Vagina (tissue), 2 donors: Measurements from ENCODE around the gene SPATA31C2. TPM values are rescaled to one million over a fixed set of nuclear protein-coding genes. Genes with fewer than 3 reads are reported as not detected.
"Not testable (repeated sequence)": the region's sequence is repeated elsewhere in the genome, so short reads cannot be mapped to it uniquely, and the experiment has no call there.

Experiments
- DNase-seq, 2 donors: peaks; one replicate each; pipeline ENCODE4 v3.0.0-alpha.2; 2017; ENCODE audit errors: extremely low spot score in 2 of 2
- H3K27ac ChIP-seq: fragments of 200-600 bp; sonication (generic); one replicate; pipeline ENCODE4 v1.5.1; 2019
- H3K27me3 ChIP-seq: fragments of 200-600 bp; sonication (generic); one replicate; pipeline ENCODE4 v1.5.1; 2019
- H3K36me3 ChIP-seq, 2 donors: fragments of 200-600 bp; sonication (generic); one replicate each; pipeline ENCODE4 v1.5.1; 2017 to 2019
- H3K4me1 ChIP-seq: fragments of 200-600 bp; sonication (generic); one replicate; pipeline ENCODE4 v1.5.1; 2019
- H3K4me3 ChIP-seq, 2 donors: fragments of 200-600 bp; sonication (generic); 1 replicate in 1 of 2; 2 replicates in 1 of 2; pipeline ENCODE4 v1.5.1; 2016 to 2019
- H3K9me3 ChIP-seq: fragments of 200-600 bp; sonication (generic); one replicate; pipeline ENCODE4 v1.5.1; 2019
- POLR2A ChIP-seq, 2 donors: fragments of 450-650 bp; IDR thresholded peaks; one replicate each; pipeline ENCODE4 v1.6.1; 2017; ENCODE audit warnings: antibody characterized with exemption in 2 of 2, mild to moderate bottlenecking in 2 of 2, moderate library complexity in 2 of 2
- POLR2AphosphoS5 ChIP-seq, 2 donors: sonication (generic); formaldehyde crosslinking; IDR thresholded peaks; one replicate each; pipeline ENCODE4 v1.9.0; 2017; ENCODE audit warnings: antibody characterized with exemption in 2 of 2, mild to moderate bottlenecking in 2 of 2, low read depth in 1 of 2; ENCODE audit not compliant: insufficient read depth in 1 of 2
- intact Hi-C: fragments of 100-400 bp; cut with DNase I; formaldehyde crosslinking; loops from one replicate; pipeline ENCODE4 v1.15.1; 2023
- total RNA-seq: library from RNA; depleted of rRNA; stranded (reverse); fragments of >200 nt; gene quantifications from one replicate; pipeline ENCODE4 v1.2.3, GENCODE V29; 2016
- TF ChIP-seq, protein P1 (sequence below), 3 experiments: fragments of 450-650 bp in 2 of 3; fragments of 200-600 bp in 1 of 3; sonication (generic) in 1 of 3; IDR thresholded peaks; one replicate each; pipeline ENCODE4 v1.5.1; 2017 to 2019; ENCODE audit warnings: antibody characterized with exemption in 3 of 3, mild to moderate bottlenecking in 2 of 3, moderate library complexity in 2 of 3

The SPATA31C2 gene
- total RNA-seq, result not detected

DNA sequence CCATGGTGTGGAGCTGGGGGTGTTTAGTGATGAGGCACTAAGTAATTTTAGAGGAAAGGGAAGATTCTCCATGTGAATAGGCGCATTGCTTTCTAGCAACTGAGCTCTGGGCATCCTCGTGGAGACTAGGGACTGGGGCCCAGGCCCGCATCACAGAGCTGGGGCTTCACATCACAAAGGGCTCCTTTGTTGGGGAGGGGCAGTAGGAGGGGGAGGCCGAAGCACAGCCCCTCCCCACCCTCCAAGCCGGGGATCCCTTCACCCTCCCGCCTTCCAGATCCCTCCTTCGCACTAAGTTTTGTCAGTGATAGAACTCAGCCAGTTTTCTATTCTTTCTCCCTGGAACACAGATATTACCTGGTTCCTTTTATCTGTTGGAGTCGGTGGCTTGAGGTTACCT lies at the start of gene SPATA31C2:
Gene SPATA31C2, minus strand, starts transcription at position 101 of the 400 bp plus-strand sequence. Its CDS starts 29 bp downstream, at position 72.
- H3K27ac ChIP-seq, H3K27me3 ChIP-seq, H3K9me3 ChIP-seq, DNase-seq, H3K36me3 ChIP-seq, intact Hi-C loops, H3K4me1 ChIP-seq, H3K4me3 ChIP-seq: not testable (repeated sequence)

DNA sequence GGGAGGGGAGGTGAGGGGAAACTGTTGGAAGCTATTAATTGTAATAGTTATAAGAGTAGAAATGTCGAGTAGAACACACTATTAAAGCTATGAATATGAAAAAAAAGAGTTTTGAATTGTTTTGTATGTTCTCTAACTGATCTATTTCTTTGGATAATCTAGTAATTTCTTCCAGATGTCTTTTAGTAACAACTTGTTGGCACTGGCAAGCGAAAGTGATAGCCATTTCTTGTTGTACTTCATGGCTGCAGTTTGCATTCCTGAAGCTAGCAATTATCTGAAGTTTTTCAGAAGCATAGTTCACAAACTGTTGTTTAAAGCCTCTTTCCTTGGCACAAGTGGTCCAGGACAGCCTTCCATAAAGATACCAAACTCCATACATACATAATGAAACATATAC lies 49.4 kb upstream of the SPATA31C2 start:
- TF ChIP-seq, protein P1, sequence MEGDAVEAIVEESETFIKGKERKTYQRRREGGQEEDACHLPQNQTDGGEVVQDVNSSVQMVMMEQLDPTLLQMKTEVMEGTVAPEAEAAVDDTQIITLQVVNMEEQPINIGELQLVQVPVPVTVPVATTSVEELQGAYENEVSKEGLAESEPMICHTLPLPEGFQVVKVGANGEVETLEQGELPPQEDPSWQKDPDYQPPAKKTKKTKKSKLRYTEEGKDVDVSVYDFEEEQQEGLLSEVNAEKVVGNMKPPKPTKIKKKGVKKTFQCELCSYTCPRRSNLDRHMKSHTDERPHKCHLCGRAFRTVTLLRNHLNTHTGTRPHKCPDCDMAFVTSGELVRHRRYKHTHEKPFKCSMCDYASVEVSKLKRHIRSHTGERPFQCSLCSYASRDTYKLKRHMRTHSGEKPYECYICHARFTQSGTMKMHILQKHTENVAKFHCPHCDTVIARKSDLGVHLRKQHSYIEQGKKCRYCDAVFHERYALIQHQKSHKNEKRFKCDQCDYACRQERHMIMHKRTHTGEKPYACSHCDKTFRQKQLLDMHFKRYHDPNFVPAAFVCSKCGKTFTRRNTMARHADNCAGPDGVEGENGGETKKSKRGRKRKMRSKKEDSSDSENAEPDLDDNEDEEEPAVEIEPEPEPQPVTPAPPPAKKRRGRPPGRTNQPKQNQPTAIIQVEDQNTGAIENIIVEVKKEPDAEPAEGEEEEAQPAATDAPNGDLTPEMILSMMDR (IDR thresholded peaks at IDR 0.05), result no peak
- TF ChIP-seq POLR2AphosphoS5 (IDR thresholded peaks at IDR 0.05; ENCODE audit: insufficient read depth in 1 of 2, low read depth in 1 of 2) (no peak), POLR2A (IDR thresholded peaks at IDR 0.05) (no peak)
- intact Hi-C loops, result no loop called here
- no peak for DNase-seq
- Histone ChIP-seq H3K9me3 (no peaks in the 10 kb centered on the region), H3K4me1 (no peaks in the 10 kb centered on the region), H3K4me3 (no peak overlapping the region), H3K27ac (no peak overlapping the region), H3K36me3 (no peaks in the 10 kb centered on the region), H3K27me3 (no peaks in the 10 kb centered on the region)

DNA sequence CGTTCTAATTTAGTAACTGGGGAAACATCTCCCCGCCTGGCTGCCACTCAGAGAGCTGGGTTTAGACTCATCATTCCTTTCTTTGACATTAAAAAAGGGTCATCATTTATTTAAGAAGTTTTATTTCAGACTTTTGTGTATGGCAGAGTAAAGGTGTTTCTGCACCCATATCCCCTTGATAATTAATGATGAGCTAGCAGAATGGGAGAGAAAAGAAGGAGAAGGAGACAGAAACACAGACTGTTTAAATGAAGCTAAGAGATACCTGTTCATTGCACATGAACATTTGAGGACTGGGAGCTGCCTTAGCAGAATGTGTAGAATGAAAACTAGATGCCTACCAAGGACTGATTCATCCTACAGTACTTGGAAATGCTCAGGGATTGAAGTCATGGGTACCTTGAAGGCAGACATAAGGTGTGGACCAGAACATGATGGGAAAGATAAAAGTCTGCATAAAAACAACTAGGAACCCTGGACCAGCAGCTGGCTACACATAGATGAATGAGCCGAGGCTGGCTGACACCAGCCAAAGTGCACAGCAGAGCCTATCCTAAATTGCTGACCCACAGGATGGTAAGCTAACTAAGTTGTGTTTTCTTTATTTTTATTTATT lies 48.3 kb upstream of the SPATA31C2 start:
- Histone ChIP-seq H3K36me3 (no peaks in the 10 kb centered on the region), H3K4me1 (no peaks in the 10 kb centered on the region), H3K27me3 (no peaks in the 10 kb centered on the region), H3K27ac (no peak overlapping the region), H3K4me3 (no peak overlapping the region), H3K9me3 (no peaks in the 10 kb centered on the region)
- intact Hi-C loops, result no loop called here
- DNase-seq, result no peak
- TF ChIP-seq, protein P1 (IDR thresholded peaks at IDR 0.05), result no peak
- TF ChIP-seq POLR2A (IDR thresholded peaks at IDR 0.05), result no peak

DNA sequence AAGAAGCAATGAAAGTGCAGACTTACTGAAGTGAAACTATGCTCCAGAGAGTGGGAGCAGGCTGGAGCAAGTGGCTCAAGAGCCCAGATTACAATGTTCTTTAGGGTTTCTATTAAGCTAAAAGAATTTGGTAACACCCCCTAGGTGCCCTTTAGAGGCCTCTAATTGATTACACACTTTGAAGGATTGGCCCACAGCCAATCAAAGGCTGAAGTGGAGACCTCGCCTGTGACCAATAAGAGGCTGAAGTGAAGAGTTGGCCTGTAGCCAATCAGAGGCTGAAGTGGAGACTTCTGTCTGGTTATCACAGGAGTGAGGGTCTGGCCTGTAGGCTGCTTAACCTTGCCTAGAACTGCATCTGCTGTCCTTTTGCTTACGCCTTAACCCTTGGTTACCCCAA lies 46.7 kb upstream of the SPATA31C2 start:
- Histone ChIP-seq H3K4me1 (no peaks in the 10 kb centered on the region), H3K9me3 (no peaks in the 10 kb centered on the region), H3K27me3 (no peaks in the 10 kb centered on the region), H3K36me3 (no peaks in the 10 kb centered on the region), H3K4me3 (no peak overlapping the region), H3K27ac (no peak overlapping the region)
- intact Hi-C loops, result no loop called here
- TF ChIP-seq POLR2AphosphoS5 (IDR thresholded peaks at IDR 0.05; ENCODE audit: insufficient read depth in 1 of 2, low read depth in 1 of 2), result no peak
- TF ChIP-seq, protein P1 (IDR thresholded peaks at IDR 0.05), result no peak
- no peak for TF ChIP-seq POLR2A (IDR thresholded peaks at IDR 0.05)
- DNase-seq, result no peak

DNA sequence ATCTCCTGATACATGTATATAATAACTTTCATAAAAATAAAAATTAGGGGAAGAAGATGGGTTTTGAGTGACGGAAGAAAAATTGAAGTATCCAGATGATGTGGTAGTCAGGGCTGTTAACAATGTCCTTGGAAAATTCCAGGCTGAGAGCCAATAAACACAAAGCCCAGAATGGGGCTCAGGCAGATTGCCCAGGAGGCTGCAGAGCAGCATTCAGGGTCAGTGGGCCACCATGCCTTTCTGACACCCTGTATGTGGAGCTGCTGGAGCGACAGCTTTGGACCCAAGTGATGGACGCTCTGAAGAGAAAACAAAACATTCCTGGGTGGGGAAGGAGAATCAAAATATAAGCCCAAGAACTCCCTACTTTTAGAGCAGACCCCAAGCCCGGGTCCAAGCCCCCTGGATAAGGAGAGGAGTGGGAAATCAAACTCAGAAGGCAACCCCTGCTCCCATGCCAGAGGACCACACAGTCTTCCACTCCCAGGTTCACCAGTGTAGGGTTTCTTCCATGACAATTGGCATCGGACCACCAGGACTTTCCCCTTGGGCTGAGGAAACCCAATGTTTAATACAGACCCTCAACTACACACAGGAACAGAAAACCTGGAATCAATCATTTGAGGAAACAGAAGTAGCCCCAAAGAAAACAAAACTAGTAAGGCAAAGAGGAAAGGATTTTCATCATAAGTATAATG lies 45.7 kb upstream of the SPATA31C2 start:
- DNase-seq, result no peak
- TF ChIP-seq, protein P1 (IDR thresholded peaks at IDR 0.05), result no peak
- TF ChIP-seq POLR2A (IDR thresholded peaks at IDR 0.05), result no peak
- TF ChIP-seq POLR2AphosphoS5 (IDR thresholded peaks at IDR 0.05; ENCODE audit: insufficient read depth in 1 of 2, low read depth in 1 of 2), result no peak
- Histone ChIP-seq H3K36me3 (no peaks in the 10 kb centered on the region), H3K4me1 (no peaks in the 10 kb centered on the region), H3K27me3 (no peaks in the 10 kb centered on the region), H3K9me3 (no peaks in the 10 kb centered on the region), H3K27ac (no peak overlapping the region), H3K4me3 (no peak overlapping the region)
- intact Hi-C loops, result no loop called here
